Measurements from ENCODE around the gene TRAPPC5.

DNA sequence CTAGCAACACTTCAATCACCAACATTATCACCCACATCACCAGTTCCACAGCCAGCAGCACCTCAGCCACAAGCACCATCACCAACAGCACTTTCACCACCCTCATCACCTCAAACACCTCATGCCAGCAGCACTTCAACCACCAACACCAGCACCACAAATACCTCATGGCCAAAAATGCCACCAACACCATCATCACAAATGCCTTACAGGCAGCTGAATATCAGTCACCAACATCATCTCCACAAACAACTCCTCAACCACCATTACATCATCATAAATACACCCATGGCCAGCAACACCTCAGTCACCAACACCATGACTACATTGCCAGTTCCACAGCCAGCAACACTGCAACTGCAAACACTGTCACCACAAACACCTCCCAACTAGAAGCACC, 10.9 kb downstream of the TRAPPC5 start:
- TF ChIP-seq CTCF (IDR thresholded peaks at IDR 0.05) (no peak), POLR2A (IDR thresholded peaks at IDR 0.05) (no peak)

Data from suprapubic skin (tissue), 3 donors.